Measurements from ENCODE around the gene ODF2. TPM values are rescaled to one million over a fixed set of nuclear protein-coding genes. Genes with fewer than 3 reads are reported as not detected.

The ODF2 gene
- total RNA-seq, 1 experiment from 2014 or later, result 31.9 TPM

DNA sequence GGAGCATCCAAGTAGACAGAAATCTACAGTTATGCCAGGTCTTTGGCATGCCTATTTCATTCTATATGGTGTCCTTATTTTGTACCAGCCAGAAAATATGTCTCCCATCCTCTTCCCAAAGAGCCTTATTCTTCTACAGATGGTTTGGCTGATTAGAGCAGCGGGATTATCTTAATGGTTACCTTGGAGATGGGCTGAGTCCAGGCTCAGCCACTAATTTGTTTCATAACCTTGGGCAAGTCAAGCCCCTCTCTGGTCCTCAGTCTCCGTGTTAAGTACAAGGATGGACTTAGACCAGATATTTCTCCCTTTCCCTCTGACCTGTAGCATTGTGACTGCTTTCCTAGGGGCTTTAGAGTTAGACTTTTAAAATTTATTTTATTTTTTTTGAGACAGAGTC is 37.6 kb downstream of the ODF2 start (continued):
- TF ChIP-seq, protein P1, sequence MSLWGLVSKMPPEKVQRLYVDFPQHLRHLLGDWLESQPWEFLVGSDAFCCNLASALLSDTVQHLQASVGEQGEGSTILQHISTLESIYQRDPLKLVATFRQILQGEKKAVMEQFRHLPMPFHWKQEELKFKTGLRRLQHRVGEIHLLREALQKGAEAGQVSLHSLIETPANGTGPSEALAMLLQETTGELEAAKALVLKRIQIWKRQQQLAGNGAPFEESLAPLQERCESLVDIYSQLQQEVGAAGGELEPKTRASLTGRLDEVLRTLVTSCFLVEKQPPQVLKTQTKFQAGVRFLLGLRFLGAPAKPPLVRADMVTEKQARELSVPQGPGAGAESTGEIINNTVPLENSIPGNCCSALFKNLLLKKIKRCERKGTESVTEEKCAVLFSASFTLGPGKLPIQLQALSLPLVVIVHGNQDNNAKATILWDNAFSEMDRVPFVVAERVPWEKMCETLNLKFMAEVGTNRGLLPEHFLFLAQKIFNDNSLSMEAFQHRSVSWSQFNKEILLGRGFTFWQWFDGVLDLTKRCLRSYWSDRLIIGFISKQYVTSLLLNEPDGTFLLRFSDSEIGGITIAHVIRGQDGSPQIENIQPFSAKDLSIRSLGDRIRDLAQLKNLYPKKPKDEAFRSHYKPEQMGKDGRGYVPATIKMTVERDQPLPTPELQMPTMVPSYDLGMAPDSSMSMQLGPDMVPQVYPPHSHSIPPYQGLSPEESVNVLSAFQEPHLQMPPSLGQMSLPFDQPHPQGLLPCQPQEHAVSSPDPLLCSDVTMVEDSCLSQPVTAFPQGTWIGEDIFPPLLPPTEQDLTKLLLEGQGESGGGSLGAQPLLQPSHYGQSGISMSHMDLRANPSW (CRISPR knock-in tag; conservative IDR thresholded peaks at IDR 0.05; ENCODE audit: low read depth), result no peak
- TF ChIP-seq OVOL2 (CRISPR knock-in tag; IDR thresholded peaks at IDR 0.05; ENCODE audit: borderline replicate concordance) (no peak), GRHL2 (CRISPR knock-in tag; IDR thresholded peaks at IDR 0.05; ENCODE audit: insufficient replicate concordance, severe bottlenecking) (no peak), TP53 (CRISPR knock-in tag; IDR thresholded peaks at IDR 0.05) (no peak), ZNF416 (CRISPR knock-in tag; IDR thresholded peaks at IDR 0.05) (no peak), ZNF263 (CRISPR knock-in tag; IDR thresholded peaks at IDR 0.05; ENCODE audit: low read depth) (no peak)
- TF ChIP-seq, protein P2, sequence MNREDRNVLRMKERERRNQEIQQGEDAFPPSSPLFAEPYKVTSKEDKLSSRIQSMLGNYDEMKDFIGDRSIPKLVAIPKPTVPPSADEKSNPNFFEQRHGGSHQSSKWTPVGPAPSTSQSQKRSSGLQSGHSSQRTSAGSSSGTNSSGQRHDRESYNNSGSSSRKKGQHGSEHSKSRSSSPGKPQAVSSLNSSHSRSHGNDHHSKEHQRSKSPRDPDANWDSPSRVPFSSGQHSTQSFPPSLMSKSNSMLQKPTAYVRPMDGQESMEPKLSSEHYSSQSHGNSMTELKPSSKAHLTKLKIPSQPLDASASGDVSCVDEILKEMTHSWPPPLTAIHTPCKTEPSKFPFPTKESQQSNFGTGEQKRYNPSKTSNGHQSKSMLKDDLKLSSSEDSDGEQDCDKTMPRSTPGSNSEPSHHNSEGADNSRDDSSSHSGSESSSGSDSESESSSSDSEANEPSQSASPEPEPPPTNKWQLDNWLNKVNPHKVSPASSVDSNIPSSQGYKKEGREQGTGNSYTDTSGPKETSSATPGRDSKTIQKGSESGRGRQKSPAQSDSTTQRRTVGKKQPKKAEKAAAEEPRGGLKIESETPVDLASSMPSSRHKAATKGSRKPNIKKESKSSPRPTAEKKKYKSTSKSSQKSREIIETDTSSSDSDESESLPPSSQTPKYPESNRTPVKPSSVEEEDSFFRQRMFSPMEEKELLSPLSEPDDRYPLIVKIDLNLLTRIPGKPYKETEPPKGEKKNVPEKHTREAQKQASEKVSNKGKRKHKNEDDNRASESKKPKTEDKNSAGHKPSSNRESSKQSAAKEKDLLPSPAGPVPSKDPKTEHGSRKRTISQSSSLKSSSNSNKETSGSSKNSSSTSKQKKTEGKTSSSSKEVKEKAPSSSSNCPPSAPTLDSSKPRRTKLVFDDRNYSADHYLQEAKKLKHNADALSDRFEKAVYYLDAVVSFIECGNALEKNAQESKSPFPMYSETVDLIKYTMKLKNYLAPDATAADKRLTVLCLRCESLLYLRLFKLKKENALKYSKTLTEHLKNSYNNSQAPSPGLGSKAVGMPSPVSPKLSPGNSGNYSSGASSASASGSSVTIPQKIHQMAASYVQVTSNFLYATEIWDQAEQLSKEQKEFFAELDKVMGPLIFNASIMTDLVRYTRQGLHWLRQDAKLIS (CRISPR knock-in tag; IDR thresholded peaks at IDR 0.05; ENCODE audit: borderline replicate concordance), result no peak
- TF ChIP-seq, protein P3, sequence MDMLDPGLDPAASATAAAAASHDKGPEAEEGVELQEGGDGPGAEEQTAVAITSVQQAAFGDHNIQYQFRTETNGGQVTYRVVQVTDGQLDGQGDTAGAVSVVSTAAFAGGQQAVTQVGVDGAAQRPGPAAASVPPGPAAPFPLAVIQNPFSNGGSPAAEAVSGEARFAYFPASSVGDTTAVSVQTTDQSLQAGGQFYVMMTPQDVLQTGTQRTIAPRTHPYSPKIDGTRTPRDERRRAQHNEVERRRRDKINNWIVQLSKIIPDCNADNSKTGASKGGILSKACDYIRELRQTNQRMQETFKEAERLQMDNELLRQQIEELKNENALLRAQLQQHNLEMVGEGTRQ (CRISPR knock-in tag; IDR thresholded peaks at IDR 0.05), result no peak

DNA sequence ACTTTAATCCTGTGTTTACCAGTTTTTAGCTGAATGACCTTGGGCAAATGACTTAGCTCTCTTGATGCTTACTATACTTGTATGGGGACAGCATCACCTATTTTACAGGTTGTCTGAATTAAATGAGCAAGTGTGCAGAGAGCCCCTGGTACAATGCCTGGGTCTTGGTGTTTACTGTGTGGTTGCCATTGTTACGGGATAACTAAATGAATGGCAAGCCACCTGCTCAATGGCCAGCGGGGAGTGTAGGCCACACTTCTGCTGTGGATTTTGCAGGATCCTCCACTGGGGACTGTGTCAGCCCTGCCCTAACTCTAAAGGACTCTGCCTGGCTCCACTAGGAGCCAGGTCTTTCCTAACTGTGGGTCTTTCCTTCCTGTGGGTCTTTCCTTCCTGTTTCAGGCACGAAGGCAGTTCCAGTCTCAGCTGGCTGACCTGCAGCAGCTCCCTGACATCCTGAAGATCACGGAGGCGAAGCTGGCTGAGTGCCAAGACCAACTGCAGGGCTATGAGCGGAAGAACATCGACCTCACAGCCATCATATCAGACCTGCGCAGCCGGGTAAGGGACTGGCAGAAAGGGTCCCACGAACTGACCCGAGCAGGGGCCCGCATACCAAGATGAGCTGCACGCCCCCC is 38.4 kb downstream of the ODF2 start:
- H3K36me3 Mint-ChIP-seq, result peaks cover 31% of the 10 kb centered on the region
- no peak overlapping the region for H3K4me3 Mint-ChIP-seq
- H3K27me3 Mint-ChIP-seq (ENCODE audit: low read depth), result no peaks in the 10 kb centered on the region
- ATAC-seq (no peak), DNase-seq (ENCODE audit: low spot score) (no peak)
- CTCF ChIA-PET, result interaction anchor here (2.0 to 2.5 kb wide), 2 partner anchors 9 to 56 kb away, joined by 6 to 12 read pairs; no protein-coding TSS in a partner anchor
- H3K4me1 Mint-ChIP-seq, result no peaks in the 10 kb centered on the region
- TF ChIP-seq, protein P4, sequence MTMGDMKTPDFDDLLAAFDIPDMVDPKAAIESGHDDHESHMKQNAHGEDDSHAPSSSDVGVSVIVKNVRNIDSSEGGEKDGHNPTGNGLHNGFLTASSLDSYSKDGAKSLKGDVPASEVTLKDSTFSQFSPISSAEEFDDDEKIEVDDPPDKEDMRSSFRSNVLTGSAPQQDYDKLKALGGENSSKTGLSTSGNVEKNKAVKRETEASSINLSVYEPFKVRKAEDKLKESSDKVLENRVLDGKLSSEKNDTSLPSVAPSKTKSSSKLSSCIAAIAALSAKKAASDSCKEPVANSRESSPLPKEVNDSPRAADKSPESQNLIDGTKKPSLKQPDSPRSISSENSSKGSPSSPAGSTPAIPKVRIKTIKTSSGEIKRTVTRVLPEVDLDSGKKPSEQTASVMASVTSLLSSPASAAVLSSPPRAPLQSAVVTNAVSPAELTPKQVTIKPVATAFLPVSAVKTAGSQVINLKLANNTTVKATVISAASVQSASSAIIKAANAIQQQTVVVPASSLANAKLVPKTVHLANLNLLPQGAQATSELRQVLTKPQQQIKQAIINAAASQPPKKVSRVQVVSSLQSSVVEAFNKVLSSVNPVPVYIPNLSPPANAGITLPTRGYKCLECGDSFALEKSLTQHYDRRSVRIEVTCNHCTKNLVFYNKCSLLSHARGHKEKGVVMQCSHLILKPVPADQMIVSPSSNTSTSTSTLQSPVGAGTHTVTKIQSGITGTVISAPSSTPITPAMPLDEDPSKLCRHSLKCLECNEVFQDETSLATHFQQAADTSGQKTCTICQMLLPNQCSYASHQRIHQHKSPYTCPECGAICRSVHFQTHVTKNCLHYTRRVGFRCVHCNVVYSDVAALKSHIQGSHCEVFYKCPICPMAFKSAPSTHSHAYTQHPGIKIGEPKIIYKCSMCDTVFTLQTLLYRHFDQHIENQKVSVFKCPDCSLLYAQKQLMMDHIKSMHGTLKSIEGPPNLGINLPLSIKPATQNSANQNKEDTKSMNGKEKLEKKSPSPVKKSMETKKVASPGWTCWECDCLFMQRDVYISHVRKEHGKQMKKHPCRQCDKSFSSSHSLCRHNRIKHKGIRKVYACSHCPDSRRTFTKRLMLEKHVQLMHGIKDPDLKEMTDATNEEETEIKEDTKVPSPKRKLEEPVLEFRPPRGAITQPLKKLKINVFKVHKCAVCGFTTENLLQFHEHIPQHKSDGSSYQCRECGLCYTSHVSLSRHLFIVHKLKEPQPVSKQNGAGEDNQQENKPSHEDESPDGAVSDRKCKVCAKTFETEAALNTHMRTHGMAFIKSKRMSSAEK (CRISPR knock-in tag; IDR thresholded peaks at IDR 0.05; ENCODE audit: borderline replicate concordance), result no peak
- no peaks in the 10 kb centered on the region for H3K9me3 Mint-ChIP-seq
- POLR2A ChIA-PET, result no interaction called here
- no peak overlapping the region for H3K27ac Mint-ChIP-seq

GRCh38 chr9:128494746-128495129 is 38.9 kb downstream of the ODF2 start:
- no peaks in the 10 kb centered on the region for H3K9me3 Mint-ChIP-seq
- ATAC-seq (no peak), DNase-seq (ENCODE audit: low spot score) (no peak)
- H3K4me1 Mint-ChIP-seq, result no peaks in the 10 kb centered on the region
- ChIA-PET CTCF (interaction anchor here (1.0 to 2.5 kb wide), 4 partner anchors 10 to 199 kb away, joined by 3 to 12 read pairs (median 4); no protein-coding TSS in a partner anchor), POLR2A (no interaction called here)
- H3K4me3 Mint-ChIP-seq, result no peak overlapping the region
- H3K27me3 Mint-ChIP-seq (ENCODE audit: low read depth), result no peaks in the 10 kb centered on the region
- H3K36me3 Mint-ChIP-seq, result peaks cover 31% of the 10 kb centered on the region
- H3K27ac Mint-ChIP-seq, result no peak overlapping the region
- TF ChIP-seq MXD4 (CRISPR knock-in tag; IDR thresholded peaks at IDR 0.05; ENCODE audit: borderline replicate concordance), result no peak
- TF ChIP-seq, protein P2 (CRISPR knock-in tag; IDR thresholded peaks at IDR 0.05; ENCODE audit: borderline replicate concordance), result no peak
- no peak for TF ChIP-seq ATF3 (CRISPR knock-in tag; conservative IDR thresholded peaks at IDR 0.05)
- TF ChIP-seq PREB (CRISPR knock-in tag; IDR thresholded peaks at IDR 0.05; ENCODE audit: borderline replicate concordance), result no peak
- TF ChIP-seq NR3C1 (CRISPR knock-in tag; conservative IDR thresholded peaks at IDR 0.05; ENCODE audit: low read depth), result no peak
- no peak for TF ChIP-seq OVOL2 (CRISPR knock-in tag; IDR thresholded peaks at IDR 0.05; ENCODE audit: borderline replicate concordance)

Measured in WTC11 (cell line).